H1 (cell line): Measurements from ENCODE around the gene SSTR3. TPM values are rescaled to one million over a fixed set of nuclear protein-coding genes. Genes with fewer than 3 reads are reported as not detected.

Source experiments
- CTCF ChIA-PET: fragments of 300-600 bp; sonication (Branson Sonifier 250); formaldehyde crosslinking; loops from one replicate; lab custom pipeline; 2021; ENCODE audit not compliant: partially characterized antibody; lab: Charles Lee
- POLR2A ChIA-PET: fragments of 300-600 bp; sonication (Branson Sonifier 250); formaldehyde crosslinking; loops from one replicate; lab custom pipeline; 2021; ENCODE audit warnings: inconsistent platforms; ENCODE audit not compliant: partially characterized antibody; lab: Charles Lee
- DNase-seq, 2 experiments: peaks; one replicate each; pipeline versions ENCODE4 v3.0.0 to v3.0.0-alpha.2; 2010 to 2022; ENCODE audit warnings: low spot score in 2 of 2, low read depth in 1 of 2, mixed read lengths in 1 of 2
- FAIRE-seq: peaks from 2 replicates; lab custom pipeline; 2011; peaks lifted over from hg19 to GRCh38; lab: Jason Lieb, UNC
- H2AFZ ChIP-seq: 2 replicates; pipeline ENCODE4 v1.8.1; 2012; ENCODE audit warnings: low read length, inconsistent platforms
- H2AK5ac ChIP-seq: 2 replicates; pipeline ENCODE4 v1.6.1; 2013; ENCODE audit warnings: low read depth, low read length
- H2BK120ac ChIP-seq: replicated peaks from 2 replicates; pipeline ENCODE3; 2013; ENCODE audit warnings: low read depth, low read length, inconsistent platforms
- H2BK12ac ChIP-seq: 2 replicates; pipeline ENCODE4 v1.6.1; 2013; ENCODE audit warnings: low read depth, low read length
- H2BK15ac ChIP-seq: 2 replicates; pipeline ENCODE4 v1.6.1; 2013; ENCODE audit warnings: low read length
- H2BK20ac ChIP-seq: 2 replicates; pipeline ENCODE4 v1.6.1; 2013; ENCODE audit warnings: low read length
- H2BK5ac ChIP-seq: 2 replicates; pipeline ENCODE4 v1.6.1; 2013; ENCODE audit warnings: low read depth, low read length
- H3K14ac ChIP-seq: 2 replicates; pipeline ENCODE4 v1.6.1; 2013; ENCODE audit warnings: inconsistent platforms; ENCODE audit not compliant: insufficient read length
- H3K18ac ChIP-seq: 2 replicates; pipeline ENCODE4 v1.6.1; 2013; ENCODE audit warnings: low read length; ENCODE audit errors: extremely low read depth
- H3K23ac ChIP-seq: 2 replicates; pipeline ENCODE4 v1.6.1; 2013; ENCODE audit warnings: inconsistent platforms; ENCODE audit not compliant: insufficient read length
- H3K23me2 ChIP-seq: 2 replicates; pipeline ENCODE4 v1.6.1; 2013; ENCODE audit warnings: low read depth, low read length
- H3K27ac ChIP-seq: 2 replicates; pipeline ENCODE4 v1.6.1; 2011; ENCODE audit warnings: low read depth, low read length, inconsistent platforms
- H3K27me3 ChIP-seq, 4 experiments: replicated peaks in 1 of 4; 1 replicate in 1 of 4; 2 replicates in 3 of 4; pipeline versions ENCODE4 v1.6.1 to v1.8.1; 2011 to 2013; ENCODE audit warnings: low read length in 3 of 4, mild to moderate bottlenecking in 3 of 4, inconsistent platforms in 2 of 4, mixed read lengths in 2 of 4, moderate library complexity in 1 of 4; ENCODE audit not compliant: control insufficient read depth in 3 of 4, insufficient read depth in 3 of 4; ENCODE audit errors: extremely low read depth in 1 of 4
- H3K36me3 ChIP-seq, 4 experiments: 2 replicates each; pipeline versions ENCODE4 v1.6.1 to v1.8.1; 2011 to 2013; ENCODE audit warnings: mild to moderate bottlenecking in 4 of 4, low read length in 3 of 4, moderate library complexity in 2 of 4, control low read depth in 1 of 4, inconsistent platforms in 1 of 4; ENCODE audit not compliant: insufficient read depth in 4 of 4, control insufficient read depth in 2 of 4
- H3K4ac ChIP-seq: replicated peaks from 2 replicates; pipeline ENCODE3; 2013; ENCODE audit warnings: low read length, low read depth, mixed read lengths, inconsistent platforms; ENCODE audit not compliant: insufficient read length
- H3K4me1 ChIP-seq, 4 experiments: replicated peaks in 1 of 4; 1 replicate in 1 of 4; 2 replicates in 3 of 4; pipeline versions ENCODE4 v1.6.1 to v1.8.1; 2011 to 2013; ENCODE audit warnings: low read length in 3 of 4, inconsistent platforms in 2 of 4, mixed read lengths in 1 of 4; ENCODE audit not compliant: insufficient read depth in 4 of 4, control insufficient read depth in 3 of 4
- H3K4me2 ChIP-seq, 2 experiments: 2 replicates each; pipeline versions ENCODE4 v1.6.1 to v1.8.1; 2011 to 2013; ENCODE audit warnings: low read depth in 2 of 2, low read length in 2 of 2, control low read depth in 1 of 2, inconsistent platforms in 1 of 2, mild to moderate bottlenecking in 1 of 2; ENCODE audit not compliant: insufficient read depth in 1 of 2
- H3K4me3 ChIP-seq, 4 experiments: fragments of 200-600, 300-600 bp in 1 of 4; sonication (generic), shearing (Covaris generic), sonication (Bioruptor Twin) in 1 of 4; 2 replicates each; pipeline versions ENCODE4 v1.5.1 to v1.8.1; 2011 to 2016; ENCODE audit warnings: low read length in 4 of 4, low read depth in 3 of 4, control low read depth in 2 of 4, inconsistent platforms in 2 of 4, mild to moderate bottlenecking in 2 of 4, mixed read lengths in 1 of 4, moderate library complexity in 1 of 4; ENCODE audit not compliant: insufficient read depth in 2 of 4; ENCODE audit errors: extremely low read depth in 1 of 4
- H3K56ac ChIP-seq: replicated peaks from 2 replicates; pipeline ENCODE3; 2013; ENCODE audit warnings: low read depth, mild to moderate bottlenecking, mixed read lengths, low read length, inconsistent platforms; ENCODE audit not compliant: insufficient read length
- H3K79me1 ChIP-seq: 2 replicates; pipeline ENCODE4 v1.6.1; 2013; ENCODE audit warnings: low read depth, low read length, control low read depth
- H3K79me2 ChIP-seq, 2 experiments: 2 replicates each; pipeline versions ENCODE4 v1.6.1 to v1.8.1; 2012 to 2013; ENCODE audit warnings: low read length in 2 of 2, mild to moderate bottlenecking in 2 of 2, inconsistent platforms in 1 of 2; ENCODE audit not compliant: insufficient read depth in 2 of 2, control insufficient read depth in 1 of 2
- H3K9ac ChIP-seq, 4 experiments: replicated peaks in 1 of 4; 1 replicate in 1 of 4; 2 replicates in 3 of 4; pipeline versions ENCODE4 v1.6.1 to v1.8.1; 2011 to 2013; ENCODE audit warnings: low read depth in 3 of 4, low read length in 3 of 4, control low read depth in 2 of 4, mild to moderate bottlenecking in 2 of 4, moderate library complexity in 2 of 4, inconsistent platforms in 1 of 4; ENCODE audit errors: extremely low read depth in 1 of 4
- H3K9me3 ChIP-seq, 2 experiments: 2 replicates each; pipeline versions ENCODE4 v1.6.1 to v1.8.1; 2012 to 2013; ENCODE audit warnings: mild to moderate bottlenecking in 2 of 2, moderate library complexity in 2 of 2, control low read depth in 1 of 2, inconsistent platforms in 1 of 2, low read depth in 1 of 2, low read length in 1 of 2, mixed read lengths in 1 of 2; ENCODE audit not compliant: insufficient read depth in 2 of 2
- H4K20me1 ChIP-seq, 2 experiments: replicated peaks in 1 of 2; 2 replicates each; pipeline versions ENCODE3 to v1.8.1; 2011 to 2013; ENCODE audit warnings: inconsistent platforms in 2 of 2, low read length in 2 of 2, mild to moderate bottlenecking in 1 of 2; ENCODE audit not compliant: insufficient read depth in 2 of 2, control insufficient read depth in 1 of 2
- H4K5ac ChIP-seq: 2 replicates; pipeline ENCODE4 v1.6.1; 2013; ENCODE audit warnings: low read length, low read depth, mixed read lengths, inconsistent platforms; ENCODE audit not compliant: insufficient read length
- H4K8ac ChIP-seq: 2 replicates; pipeline ENCODE4 v1.8.0; 2013; ENCODE audit warnings: mild to moderate bottlenecking, moderate library complexity, low read length, inconsistent platforms; ENCODE audit not compliant: insufficient read depth; ENCODE audit errors: extremely low read depth
- H4K91ac ChIP-seq: replicated peaks from 2 replicates; pipeline ENCODE3; 2013; ENCODE audit warnings: low read length, mixed read lengths, inconsistent platforms; ENCODE audit not compliant: insufficient read length
- EZH2 ChIP-seq: fragments of 200-600 bp; sonication (generic); IDR thresholded peaks from 2 replicates; pipeline ENCODE4 v1.7.1; 2012; ENCODE audit warnings: low read depth, mild to moderate bottlenecking, moderate library complexity, low read length, inconsistent platforms; ENCODE audit not compliant: severe bottlenecking
- GABPA ChIP-seq: IDR thresholded peaks from 2 replicates; pipeline ENCODE4 v1.6.1; 2011; ENCODE audit warnings: mild to moderate bottlenecking, low read length, moderate library complexity, borderline replicate concordance; ENCODE audit not compliant: insufficient read depth
- GTF2F1 ChIP-seq: IDR thresholded peaks from 2 replicates; pipeline ENCODE4 v1.6.1; 2012; ENCODE audit warnings: low read depth, low read length, improper control_type of control experiment, borderline replicate concordance
- KDM1A ChIP-seq: fragments of 200-600, 300-600 bp; sonication (generic); IDR thresholded peaks from 2 replicates; pipeline ENCODE4 v1.7.1; 2016; ENCODE audit warnings: mild to moderate bottlenecking, low read length, borderline replicate concordance
- POLR2A ChIP-seq, 2 experiments: IDR thresholded peaks; 1 replicate in 1 of 2; 2 replicates in 1 of 2; pipeline ENCODE4 v1.6.1; 2011; ENCODE audit warnings: low read depth in 2 of 2, low read length in 2 of 2, mild to moderate bottlenecking in 2 of 2; ENCODE audit errors: control extremely low read depth in 1 of 2
- RAD21 ChIP-seq, 2 experiments: IDR thresholded peaks in 1 of 2; conservative IDR thresholded peaks in 1 of 2; 2 replicates each; pipeline ENCODE4 v1.6.1; 2011; ENCODE audit warnings: low read depth in 2 of 2, low read length in 2 of 2, improper control_type of control experiment in 1 of 2, inconsistent platforms in 1 of 2, mild to moderate bottlenecking in 1 of 2, moderate library complexity in 1 of 2
- SAP30 ChIP-seq: fragments of 300-600 bp; sonication (generic); IDR thresholded peaks from 2 replicates; pipeline ENCODE4 v1.7.1; 2012; ENCODE audit warnings: low read length, moderate library complexity, mild to moderate bottlenecking, inconsistent platforms; ENCODE audit not compliant: insufficient read depth, insufficient replicate concordance
- SIN3A ChIP-seq, 2 experiments: IDR thresholded peaks in 1 of 2; conservative IDR thresholded peaks in 1 of 2; 2 replicates each; pipeline ENCODE4 v1.6.1; 2011 to 2012; ENCODE audit warnings: low read length in 2 of 2, improper control_type of control experiment in 1 of 2, low read depth in 1 of 2, mild to moderate bottlenecking in 1 of 2
- TAF1 ChIP-seq: IDR thresholded peaks from 2 replicates; pipeline ENCODE4 v1.6.1; 2011; ENCODE audit warnings: mild to moderate bottlenecking, low read depth, low read length
- TCF12 ChIP-seq: IDR thresholded peaks from 2 replicates; pipeline ENCODE4 v1.6.1; 2011; ENCODE audit warnings: low read depth, mild to moderate bottlenecking, low read length
- WGBS, 2 experiments: shearing (Covaris generic) in 1 of 2; methylation state at CpG; one replicate each; pipeline versions ENCODE4 v1.1.6 to v1.1.7; 2013 to 2015; ENCODE audit warnings: low lambda C conversion rate in 2 of 2, mixed read lengths in 2 of 2, inconsistent platforms in 1 of 2, low coverage in 1 of 2, missing lambda C conversion rate in 1 of 2; ENCODE audit not compliant: insufficient replicate concordance in 2 of 2, insufficient coverage in 1 of 2, insufficient read length in 1 of 2; ENCODE audit errors: extremely low coverage in 1 of 2, missing lambda C conversion rate in 1 of 2; 5-methylcytosine and 5-hydroxymethylcytosine counted together
- polyA plus RNA-seq, 7 experiments: library from polyadenylated mRNA; depleted of rRNA in 3 of 7; stranded (reverse) in 5 of 7; unstranded in 2 of 7; fragments of >200 nt in 5 of 7; fragments of 200-250 nt in 2 of 7; gene quantifications; 1 replicate in 5 of 7; 2 replicates in 1 of 7; 4 replicates in 1 of 7; pipeline versions ENCODE4 v1.2.1 to v1.2.3, GENCODE V29; 2011 to 2013; ENCODE audit warnings: missing spikeins in 2 of 7, mixed read lengths in 2 of 7
- total RNA-seq: library from RNA; stranded (reverse); fragmentation: NEBNext Ultra II Directional; extraction: Animal tissue kit (Norgen Biotek cat#: 25700); gene quantifications from 2 replicates; pipeline ENCODE4 v1.2.1, GENCODE V29; 2021
- TF ChIP-seq, protein P1 (sequence below): IDR thresholded peaks from 2 replicates; pipeline ENCODE4 v1.6.1; 2011; ENCODE audit warnings: low read depth, mild to moderate bottlenecking, low read length; ENCODE audit not compliant: insufficient read depth

Gene SSTR3
- total and polyA plus RNA-seq, 2 of the 8 experiments (the other 6 are each of a cell fraction or from before 2014, with no cell fraction given): 0.22 to 0.77 TPM

GRCh38 chr22:37184816-37185541, 27.3 kb downstream of the SSTR3 start:
- Histone ChIP-seq H2BK12ac (no peak overlapping the region), H4K8ac (no peak overlapping the region), H3K9me3 (no peaks in the 10 kb centered on the region), H3K23me2 (peaks cover 3% of the 10 kb centered on the region; the same call in 1 of the 2 replicates), H3K4ac (no peak overlapping the region), H4K5ac (no peak overlapping the region), H3K4me1 (peaks cover 7 to 23% (median 15%) of the 10 kb centered on the region in 4 experiments), H4K20me1 (no peaks in the 10 kb centered on the region), H3K79me2 (no peaks in the 10 kb centered on the region), H4K91ac (peak overlapping the region; percentile 13), H2BK5ac (no peak overlapping the region; the same call in 1 of the 2 replicates), H2BK120ac (no peak overlapping the region), H2BK20ac (no peak overlapping the region), H3K56ac (no peak overlapping the region), H3K79me1 (no peaks in the 10 kb centered on the region), H2BK15ac (0 out of 2 replicates have a peak overlapping the region, but pooled peaks have one; percentile 1), H3K27ac (no peak overlapping the region), H3K18ac (no peak overlapping the region), H3K36me3 (no peaks in the 10 kb centered on the region), H3K9ac (no peak overlapping the region), H3K27me3 (no peaks in the 10 kb centered on the region), H3K4me3 (no peak overlapping the region), H3K4me2 (no peak overlapping the region), H2AK5ac (no peak overlapping the region), H3K23ac (no peak overlapping the region), H2AFZ (no peak overlapping the region), H3K14ac (no peak overlapping the region)
- ChIA-PET CTCF (interaction anchor here (0.8 to 5.8 kb wide), 5 partner anchors 9 to 76 kb away, joined by 3 to 29 read pairs (median 8); no protein-coding TSS in a partner anchor), POLR2A (no interaction called here)
- FAIRE-seq (no peak), DNase-seq (no peak)
- 89% methylated on average over 13 of the region's 18 CpGs; no CpG with 5 or more reads in 1 of the 2 experiments for whole genome bisulfite sequencing, 2 experiments
- TF ChIP-seq SIN3A (conservative IDR thresholded peaks at IDR 0.05 in 1 of 2, IDR thresholded peaks at IDR 0.05 in 1 of 2; ENCODE audit: low read depth in 1 of 2, low read length in 2 of 2): no peak
- no peak for TF ChIP-seq TAF1
- TF ChIP-seq GTF2F1: no peak
- no peak for TF ChIP-seq KDM1A
- no peak for TF ChIP-seq EZH2
- no peak for TF ChIP-seq SAP30
- TF ChIP-seq TCF12: no peak
- TF ChIP-seq RAD21 (IDR thresholded peaks at IDR 0.05 in 1 of 2, conservative IDR thresholded peaks at IDR 0.05 in 1 of 2; ENCODE audit: low read depth in 2 of 2, low read length in 2 of 2): no peak
- TF ChIP-seq, protein P1, sequence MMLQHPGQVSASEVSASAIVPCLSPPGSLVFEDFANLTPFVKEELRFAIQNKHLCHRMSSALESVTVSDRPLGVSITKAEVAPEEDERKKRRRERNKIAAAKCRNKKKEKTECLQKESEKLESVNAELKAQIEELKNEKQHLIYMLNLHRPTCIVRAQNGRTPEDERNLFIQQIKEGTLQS: no peak
- TF ChIP-seq POLR2A (IDR thresholded peaks at IDR 0.05; ENCODE audit: control extremely low read depth in 1 of 2, low read depth in 2 of 2, low read length in 2 of 2): no peak
- TF ChIP-seq GABPA: no peak
